Stimulated activated CD4-positive, alpha-beta T cell treated with anti-CD3 and anti-CD28 coated beads, Interleukin-1b, Interleukin-23, amount 100 ng/mL, for 48 hours (primary cell): ENCODE results near the gene ZKSCAN4.
A peak's percentile ranks its signal among the peaks of the same experiment; 100 is the strongest.

Experiments used
- DNase-seq: peaks from one replicate; pipeline ENCODE4 v3.0.0-alpha.2; 2020

The ZKSCAN4 gene

GRCh38 chr6:28208111-28208659, 43.9 kb downstream of the ZKSCAN4 start:
- no peak for DNase-seq

GRCh38 chr6:28207510-28208110, 44.5 kb downstream of the ZKSCAN4 start:
- peak; percentile 27 for DNase-seq

GRCh38 chr6:28206928-28207509, 45.0 kb downstream of the ZKSCAN4 start:
- no peak for DNase-seq

GRCh38 chr6:28206527-28206926, 45.5 kb downstream of the ZKSCAN4 start:
- DNase-seq, result no peak

- DNase-seq, result no peak
Measured at GRCh38 chr6:28205879-28206278, 46.2 kb downstream of the ZKSCAN4 start.

- no peak for DNase-seq
Measured at GRCh38 chr6:28203201-28203600, 48.9 kb downstream of the ZKSCAN4 start.

GRCh38 chr6:28200020-28200419, 52.0 kb downstream of the ZKSCAN4 start:
- no peak for DNase-seq
